Liver (tissue), 9 donors: ENCODE data around the gene TTC3. TPM values are rescaled to one million over a fixed set of nuclear protein-coding genes. Genes with fewer than 3 reads are reported as not detected.

Experiments
- DNase-seq: peaks from one replicate; pipeline ENCODE4 v3.0.0-alpha.2; 2017; ENCODE audit warnings: low spot score
- H3K27ac ChIP-seq, 2 donors: one replicate each; pipeline ENCODE4 v1.7.0; 2013; ENCODE audit warnings: inconsistent platforms in 2 of 2, low read length in 2 of 2, control low read depth in 1 of 2, low read depth in 1 of 2, mild to moderate bottlenecking in 1 of 2
- H3K27me3 ChIP-seq, 4 donors: one replicate each; pipeline versions ENCODE4 v1.6.1 to v1.7.0; 2013; ENCODE audit warnings: low read length in 3 of 4, inconsistent platforms in 1 of 4, mild to moderate bottlenecking in 1 of 4, moderate library complexity in 1 of 4; ENCODE audit not compliant: control insufficient read depth in 4 of 4, insufficient read depth in 4 of 4
- H3K36me3 ChIP-seq, 4 donors: one replicate each; pipeline versions ENCODE4 v1.6.1 to v1.7.0; 2013; ENCODE audit warnings: low read length in 3 of 4, mild to moderate bottlenecking in 3 of 4, low read depth in 1 of 4, moderate library complexity in 1 of 4; ENCODE audit not compliant: control insufficient read depth in 4 of 4, insufficient read depth in 3 of 4
- H3K4me1 ChIP-seq, 4 donors: one replicate each; pipeline versions ENCODE4 v1.6.1 to v1.7.0; 2013; ENCODE audit warnings: low read length in 3 of 4, mild to moderate bottlenecking in 3 of 4, moderate library complexity in 1 of 4; ENCODE audit not compliant: control insufficient read depth in 4 of 4, insufficient read depth in 4 of 4
- H3K4me3 ChIP-seq, 3 donors: one replicate each; pipeline versions ENCODE4 v1.6.1 to v1.7.0; 2013; ENCODE audit warnings: low read length in 3 of 3, control low read depth in 1 of 3, low read depth in 1 of 3, mild to moderate bottlenecking in 1 of 3
- H3K9ac ChIP-seq, 2 donors: one replicate each; pipeline ENCODE4 v1.7.0; 2013; ENCODE audit warnings: low read length in 2 of 2, mild to moderate bottlenecking in 2 of 2, moderate library complexity in 2 of 2, control low read depth in 1 of 2, low read depth in 1 of 2
- H3K9me3 ChIP-seq, 4 donors: one replicate each; pipeline versions ENCODE4 v1.6.1 to v1.7.0; 2013; ENCODE audit warnings: low read length in 3 of 4; ENCODE audit not compliant: control insufficient read depth in 4 of 4
- CTCF ChIP-seq: fragments of 150-350 bp; IDR thresholded peaks from 2 replicates; pipeline ENCODE4 v1.5.1; 2017; ENCODE audit warnings: improper control_type of control experiment, low read depth, low read length; ENCODE audit not compliant: missing input control
- EGR1 ChIP-seq, 2 donors: IDR thresholded peaks; 2 replicates each; pipeline ENCODE4 v1.6.1; 2016 to 2018; ENCODE audit warnings: antibody characterized with exemption in 2 of 2, low read depth in 2 of 2
- FOXA1 ChIP-seq: IDR thresholded peaks from 2 replicates; pipeline ENCODE4 v1.6.1; 2016; ENCODE audit warnings: antibody characterized with exemption
- FOXA2 ChIP-seq: IDR thresholded peaks from 2 replicates; pipeline ENCODE4 v1.6.1; 2016; ENCODE audit warnings: antibody characterized with exemption
- GABPA ChIP-seq, 2 donors: IDR thresholded peaks in 1 of 2; conservative IDR thresholded peaks in 1 of 2; 2 replicates each; pipeline ENCODE4 v1.6.1; 2016; ENCODE audit warnings: antibody characterized with exemption in 2 of 2, mild to moderate bottlenecking in 1 of 2, moderate library complexity in 1 of 2
- HNF4A ChIP-seq, 2 donors: conservative IDR thresholded peaks; 2 replicates each; pipeline ENCODE4 v1.6.1; 2016; ENCODE audit warnings: antibody characterized with exemption in 2 of 2, mild to moderate bottlenecking in 2 of 2
- HNF4G ChIP-seq: IDR thresholded peaks from 2 replicates; pipeline ENCODE4 v1.6.1; 2016; ENCODE audit warnings: antibody characterized with exemption
- JUND ChIP-seq, 2 donors: IDR thresholded peaks; 2 replicates each; pipeline ENCODE4 v1.6.1; 2016; ENCODE audit warnings: antibody characterized with exemption in 2 of 2
- MAX ChIP-seq: IDR thresholded peaks from 2 replicates; pipeline ENCODE4 v1.6.1; 2016; ENCODE audit warnings: antibody characterized with exemption
- NR2F2 ChIP-seq: IDR thresholded peaks from 2 replicates; pipeline ENCODE4 v1.6.1; 2016; ENCODE audit warnings: antibody characterized with exemption
- RAD21 ChIP-seq, 2 donors: IDR thresholded peaks; 2 replicates each; pipeline ENCODE4 v1.6.1; 2016; ENCODE audit warnings: antibody characterized with exemption in 2 of 2, mild to moderate bottlenecking in 2 of 2
- REST ChIP-seq: IDR thresholded peaks from 2 replicates; pipeline ENCODE4 v1.6.1; 2016; ENCODE audit warnings: antibody characterized with exemption, mild to moderate bottlenecking
- RXRA ChIP-seq, 2 donors: IDR thresholded peaks; 2 replicates each; pipeline ENCODE4 v1.6.1; 2017 to 2018; ENCODE audit warnings: antibody characterized with exemption in 2 of 2, mild to moderate bottlenecking in 1 of 2
- SP1 ChIP-seq: IDR thresholded peaks from 2 replicates; pipeline ENCODE4 v1.6.1; 2018; ENCODE audit warnings: antibody characterized with exemption, mild to moderate bottlenecking
- TAF1 ChIP-seq: conservative IDR thresholded peaks from 2 replicates; pipeline ENCODE4 v1.6.1; 2016; ENCODE audit warnings: antibody characterized with exemption, mild to moderate bottlenecking
- YY1 ChIP-seq: IDR thresholded peaks from 2 replicates; pipeline ENCODE4 v1.6.1; 2016; ENCODE audit warnings: antibody characterized with exemption, mild to moderate bottlenecking
- WGBS: extraction: QIAGEN DNeasy Blood & Tissue Kit; methylation state at CpG from one replicate; pipeline ENCODE4 v1.1.7; 2013; 5-methylcytosine and 5-hydroxymethylcytosine counted together
- polyA plus RNA-seq, 2 donors: library from polyadenylated mRNA; stranded (reverse) in 1 of 2; unstranded in 1 of 2; fragments of 200-250 nt in 1 of 2; fragments of >200 nt in 1 of 2; fragmentation: Nextera tagmentation in 1 of 2; extraction: Ambion mirVana in 1 of 2; gene quantifications; one replicate each; pipeline versions ENCODE4 v1.2.1 to v1.2.3, GENCODE V29; 2013 to 2015
- total RNA-seq, 2 donors: library from RNA; depleted of rRNA; stranded (reverse); fragments of >200 nt; gene quantifications; one replicate each; pipeline ENCODE4 v1.2.3, GENCODE V29; 2014
- TF ChIP-seq, protein P1 (sequence below): IDR thresholded peaks from 2 replicates; pipeline ENCODE4 v1.6.1; 2016; ENCODE audit warnings: antibody characterized with exemption
- TF ChIP-seq, protein P2 (sequence below): IDR thresholded peaks from 2 replicates; pipeline ENCODE4 v1.6.1; 2016; ENCODE audit warnings: antibody characterized with exemption
- donor health status: healthy.
- donor health status: healthy.
- donor health status: healthy.
- donor health status: healthy.
- donor health status: healthy.

Gene TTC3
- total and polyA plus RNA-seq, 4 donors = 27.2 to 96.1 (median 57.2) TPM

GRCh38 chr21:37063433-37063832 is 9.6 kb upstream of the TTC3 start:
- no peak overlapping the region for H3K4me3 ChIP-seq
- no peaks in the 10 kb centered on the region for H3K4me1 ChIP-seq
- TF ChIP-seq YY1 (no peak), RXRA (IDR thresholded peaks at IDR 0.05) (no peak)
- WGBS = 91% methylated on average over 1 of the region's 1 CpG
- H3K9ac ChIP-seq = no peak overlapping the region
- H3K9me3 ChIP-seq = no peaks in the 10 kb centered on the region
- no peak for DNase-seq
- peaks cover 0 to 11% (median 4%) of the 10 kb centered on the region in 4 donors for H3K36me3 ChIP-seq
- H3K27me3 ChIP-seq = no peaks in the 10 kb centered on the region
- no peak overlapping the region for H3K27ac ChIP-seq

DNA sequence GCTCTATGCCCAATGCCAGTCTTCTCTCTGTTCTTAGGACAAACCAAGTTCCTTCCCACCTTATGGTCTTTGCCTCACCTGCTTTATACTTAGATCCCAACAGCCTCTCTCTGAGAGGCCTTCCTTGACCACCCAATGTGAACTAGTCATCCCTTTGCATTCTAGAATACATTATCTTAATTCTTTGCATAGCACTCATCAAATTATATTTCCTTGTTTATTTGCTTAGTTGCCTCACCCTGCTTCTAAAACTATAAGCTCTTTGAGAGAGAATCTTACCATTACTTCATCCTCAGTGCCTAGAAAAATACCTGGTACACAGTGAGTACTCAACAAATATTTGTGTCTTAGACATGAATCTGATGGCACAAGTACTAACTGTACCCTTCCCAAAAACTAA is 8.2 kb upstream of the TTC3 start:
- no peak overlapping the region for H3K4me3 ChIP-seq
- H3K9ac ChIP-seq = no peak overlapping the region
- no peak for TF ChIP-seq MAX
- no peak for TF ChIP-seq NR2F2
- no peak for TF ChIP-seq JUND (IDR thresholded peaks at IDR 0.05)
- no peak for TF ChIP-seq SP1
- no peak for TF ChIP-seq GABPA (IDR thresholded peaks at IDR 0.05 in 1 of 2, conservative IDR thresholded peaks at IDR 0.05 in 1 of 2)
- no peak for TF ChIP-seq RXRA (IDR thresholded peaks at IDR 0.05)
- no peak for TF ChIP-seq CTCF
- TF ChIP-seq FOXA2 = no peak
- TF ChIP-seq FOXA1 = no peak
- no peak for TF ChIP-seq HNF4G
- no peak for TF ChIP-seq TAF1
- TF ChIP-seq RAD21 (IDR thresholded peaks at IDR 0.05) = no peak
- TF ChIP-seq, protein P1, sequence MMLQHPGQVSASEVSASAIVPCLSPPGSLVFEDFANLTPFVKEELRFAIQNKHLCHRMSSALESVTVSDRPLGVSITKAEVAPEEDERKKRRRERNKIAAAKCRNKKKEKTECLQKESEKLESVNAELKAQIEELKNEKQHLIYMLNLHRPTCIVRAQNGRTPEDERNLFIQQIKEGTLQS = no peak
- TF ChIP-seq HNF4A (conservative IDR thresholded peaks at IDR 0.05) = no peak
- no peak for TF ChIP-seq YY1
- H3K9me3 ChIP-seq = no peaks in the 10 kb centered on the region
- no peaks in the 10 kb centered on the region for H3K27me3 ChIP-seq
- no peak for DNase-seq
- peaks cover 0 to 19% (median 8%) of the 10 kb centered on the region in 4 donors for H3K36me3 ChIP-seq
- H3K4me1 ChIP-seq = no peaks in the 10 kb centered on the region
- no peak overlapping the region for H3K27ac ChIP-seq

DNA sequence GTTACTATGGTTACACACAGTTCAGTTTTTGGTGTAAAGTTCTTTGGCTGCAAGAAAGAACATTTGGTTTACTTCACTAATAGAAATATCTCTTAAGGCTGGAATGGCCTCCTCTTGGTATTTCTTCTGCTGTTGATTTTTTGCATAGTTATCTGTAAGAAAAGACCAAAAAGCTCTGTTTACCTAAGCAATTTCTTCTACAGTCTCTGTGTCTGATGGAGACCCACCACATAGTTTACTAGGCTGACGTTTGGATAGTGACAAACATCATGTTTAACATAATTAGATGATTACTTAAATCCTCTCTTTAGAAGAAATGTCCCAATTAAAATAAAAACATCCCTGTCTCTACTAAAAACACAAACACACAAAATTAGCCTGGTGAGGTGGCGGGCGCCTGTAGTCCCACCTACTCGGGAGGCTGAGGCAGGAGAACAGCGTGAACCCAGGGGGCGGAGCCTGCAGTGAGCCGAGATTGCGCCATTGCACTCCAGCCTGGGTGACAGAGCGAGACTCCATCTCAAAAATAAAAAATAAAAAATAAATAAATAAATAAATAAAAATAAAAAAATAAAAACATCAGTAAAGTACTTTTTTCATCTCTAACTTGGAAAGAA is 7.4 kb upstream of the TTC3 start:
- H3K27me3 ChIP-seq = no peaks in the 10 kb centered on the region
- WGBS = 96% methylated on average over 9 of the region's 9 CpGs
- H3K9me3 ChIP-seq = no peaks in the 10 kb centered on the region
- no peak overlapping the region for H3K4me3 ChIP-seq
- H3K4me1 ChIP-seq = no peaks in the 10 kb centered on the region
- H3K27ac ChIP-seq = no peak overlapping the region
- no peak for DNase-seq
- H3K36me3 ChIP-seq = peaks cover 0 to 19% (median 8%) of the 10 kb centered on the region in 4 donors
- no peak overlapping the region for H3K9ac ChIP-seq
- no peak for TF ChIP-seq FOXA1
- no peak for TF ChIP-seq NR2F2
- no peak for TF ChIP-seq RXRA (IDR thresholded peaks at IDR 0.05)
- no peak for TF ChIP-seq FOXA2
- TF ChIP-seq RAD21 (IDR thresholded peaks at IDR 0.05) = no peak
- TF ChIP-seq HNF4G = no peak
- no peak for TF ChIP-seq HNF4A (conservative IDR thresholded peaks at IDR 0.05)
- TF ChIP-seq, protein P2, sequence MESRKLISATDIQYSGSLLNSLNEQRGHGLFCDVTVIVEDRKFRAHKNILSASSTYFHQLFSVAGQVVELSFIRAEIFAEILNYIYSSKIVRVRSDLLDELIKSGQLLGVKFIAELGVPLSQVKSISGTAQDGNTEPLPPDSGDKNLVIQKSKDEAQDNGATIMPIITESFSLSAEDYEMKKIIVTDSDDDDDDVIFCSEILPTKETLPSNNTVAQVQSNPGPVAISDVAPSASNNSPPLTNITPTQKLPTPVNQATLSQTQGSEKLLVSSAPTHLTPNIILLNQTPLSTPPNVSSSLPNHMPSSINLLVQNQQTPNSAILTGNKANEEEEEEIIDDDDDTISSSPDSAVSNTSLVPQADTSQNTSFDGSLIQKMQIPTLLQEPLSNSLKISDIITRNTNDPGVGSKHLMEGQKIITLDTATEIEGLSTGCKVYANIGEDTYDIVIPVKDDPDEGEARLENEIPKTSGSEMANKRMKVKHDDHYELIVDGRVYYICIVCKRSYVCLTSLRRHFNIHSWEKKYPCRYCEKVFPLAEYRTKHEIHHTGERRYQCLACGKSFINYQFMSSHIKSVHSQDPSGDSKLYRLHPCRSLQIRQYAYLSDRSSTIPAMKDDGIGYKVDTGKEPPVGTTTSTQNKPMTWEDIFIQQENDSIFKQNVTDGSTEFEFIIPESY = no peak
- no peak for TF ChIP-seq REST
- TF ChIP-seq, protein P1 = no peak
- no peak for TF ChIP-seq SP1
- TF ChIP-seq MAX = no peak
- no peak for TF ChIP-seq GABPA (IDR thresholded peaks at IDR 0.05 in 1 of 2, conservative IDR thresholded peaks at IDR 0.05 in 1 of 2)
- TF ChIP-seq JUND (IDR thresholded peaks at IDR 0.05) = no peak
- no peak for TF ChIP-seq TAF1
- TF ChIP-seq YY1 = no peak
- no peak for TF ChIP-seq EGR1 (IDR thresholded peaks at IDR 0.05; ENCODE audit: low read depth in 2 of 2)
